GM23338 (cell line): ENCODE data around the gene ITGA1.

Experiments
- CTCF ChIP-seq, 2 experiments: fragments of 200-600 bp in 1 of 2; sonication (generic) in 1 of 2; conservative IDR thresholded peaks; 2 replicates each; pipeline versions ENCODE4 v1.5.1 to v1.6.1; 2016 to 2017; ENCODE audit warnings: antibody characterized with exemption in 2 of 2, low read depth in 2 of 2, mild to moderate bottlenecking in 2 of 2, moderate library complexity in 1 of 2
- TF ChIP-seq, protein P1 (sequence below): IDR thresholded peaks from one replicate; pipeline ENCODE4 v1.6.1; 2018; ENCODE audit warnings: antibody characterized with exemption; ENCODE audit not compliant: unreplicated experiment

GRCh38 chr5:52880541-52880940, 92.8 kb downstream of the ITGA1 start:
- TF ChIP-seq CTCF (conservative IDR thresholded peaks at IDR 0.05; ENCODE audit: low read depth in 2 of 2): no peak
- TF ChIP-seq, protein P1, sequence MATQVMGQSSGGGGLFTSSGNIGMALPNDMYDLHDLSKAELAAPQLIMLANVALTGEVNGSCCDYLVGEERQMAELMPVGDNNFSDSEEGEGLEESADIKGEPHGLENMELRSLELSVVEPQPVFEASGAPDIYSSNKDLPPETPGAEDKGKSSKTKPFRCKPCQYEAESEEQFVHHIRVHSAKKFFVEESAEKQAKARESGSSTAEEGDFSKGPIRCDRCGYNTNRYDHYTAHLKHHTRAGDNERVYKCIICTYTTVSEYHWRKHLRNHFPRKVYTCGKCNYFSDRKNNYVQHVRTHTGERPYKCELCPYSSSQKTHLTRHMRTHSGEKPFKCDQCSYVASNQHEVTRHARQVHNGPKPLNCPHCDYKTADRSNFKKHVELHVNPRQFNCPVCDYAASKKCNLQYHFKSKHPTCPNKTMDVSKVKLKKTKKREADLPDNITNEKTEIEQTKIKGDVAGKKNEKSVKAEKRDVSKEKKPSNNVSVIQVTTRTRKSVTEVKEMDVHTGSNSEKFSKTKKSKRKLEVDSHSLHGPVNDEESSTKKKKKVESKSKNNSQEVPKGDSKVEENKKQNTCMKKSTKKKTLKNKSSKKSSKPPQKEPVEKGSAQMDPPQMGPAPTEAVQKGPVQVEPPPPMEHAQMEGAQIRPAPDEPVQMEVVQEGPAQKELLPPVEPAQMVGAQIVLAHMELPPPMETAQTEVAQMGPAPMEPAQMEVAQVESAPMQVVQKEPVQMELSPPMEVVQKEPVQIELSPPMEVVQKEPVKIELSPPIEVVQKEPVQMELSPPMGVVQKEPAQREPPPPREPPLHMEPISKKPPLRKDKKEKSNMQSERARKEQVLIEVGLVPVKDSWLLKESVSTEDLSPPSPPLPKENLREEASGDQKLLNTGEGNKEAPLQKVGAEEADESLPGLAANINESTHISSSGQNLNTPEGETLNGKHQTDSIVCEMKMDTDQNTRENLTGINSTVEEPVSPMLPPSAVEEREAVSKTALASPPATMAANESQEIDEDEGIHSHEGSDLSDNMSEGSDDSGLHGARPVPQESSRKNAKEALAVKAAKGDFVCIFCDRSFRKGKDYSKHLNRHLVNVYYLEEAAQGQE: no peak
